GM19372 (cell line): Measurements from ENCODE around the gene ZNF670.
A peak's percentile ranks its signal among the peaks of the same experiment; 100 is the strongest.
"Not testable (repeated sequence)": the region's sequence is repeated elsewhere in the genome, so short reads cannot be mapped to it uniquely, and the experiment has no call there.

Experiments
- ATAC-seq: cut with Tn5 transposase; IDR thresholded peaks from one replicate; pipeline ENCODE4 v1.9.1; 2021; ENCODE audit warnings: mild to moderate bottlenecking, low read depth, moderate library complexity; ENCODE audit not compliant: unreplicated experiment

Gene ZNF670

GRCh38 chr1:247078258-247079140 lies at the start of gene ZNF670:
ZNF670 (minus strand) TSS chr1:247078811; CDS start chr1:247078596, 215 bp downstream.
- ATAC-seq: peak; percentile 98

GRCh38 chr1:247127519-247128282 lies 49.1 kb upstream of the ZNF670 start:
- not testable (repeated sequence) for ATAC-seq

GRCh38 chr1:247126601-247127000 lies 48.0 kb upstream of the ZNF670 start:
- peak; percentile 54 for ATAC-seq

DNA sequence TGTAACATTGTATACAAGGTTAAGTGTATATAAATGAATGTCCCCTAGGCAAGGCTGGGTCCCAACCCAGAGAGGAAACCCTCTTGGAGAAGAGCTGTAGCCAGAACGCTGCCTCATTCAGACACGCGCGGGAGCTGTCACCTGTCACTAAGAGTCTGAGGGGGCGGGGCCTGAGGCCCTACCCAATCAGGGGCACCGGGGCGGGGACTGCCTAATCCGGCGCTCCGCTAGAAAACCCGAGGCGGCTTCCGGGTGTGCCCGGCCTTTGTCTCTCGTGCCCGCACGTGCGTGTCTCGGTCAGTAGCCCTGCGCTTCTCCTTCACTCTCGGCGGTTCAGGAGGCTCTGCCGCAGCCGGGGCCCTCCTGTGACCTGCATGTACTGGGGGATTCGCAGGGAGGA lies 47.6 kb upstream of the ZNF670 start:
- peak; percentile 97 for ATAC-seq

DNA sequence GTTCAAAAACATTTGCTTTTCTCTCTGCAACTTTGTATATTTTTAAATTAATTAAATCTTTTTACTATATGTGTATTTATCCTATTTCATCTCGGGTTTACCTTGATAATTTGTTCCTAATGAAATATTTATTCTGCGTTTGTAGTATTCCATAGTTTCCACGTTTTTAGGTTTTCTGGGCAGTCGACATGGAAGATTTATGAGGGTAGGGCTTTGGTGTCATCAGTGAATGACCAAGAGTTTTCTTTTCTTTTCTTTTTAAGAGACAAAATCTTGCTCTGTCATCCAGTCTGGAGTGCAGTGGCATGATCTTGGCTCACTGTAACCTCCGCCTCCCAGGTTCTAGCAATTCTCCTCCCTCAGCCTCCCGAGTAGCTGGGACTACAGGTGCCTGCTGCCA lies 42.8 kb upstream of the ZNF670 start:
- ATAC-seq: no peak

- ATAC-seq: not testable (repeated sequence)
Observed at GRCh38 chr1:247120408-247120668, 41.7 kb upstream of the ZNF670 start.

GRCh38 chr1:247119600-247120407 lies 41.2 kb upstream of the ZNF670 start:
- ATAC-seq: no peak

GRCh38 chr1:247118946-247119446 lies 40.4 kb upstream of the ZNF670 start:
- no peak for ATAC-seq

DNA sequence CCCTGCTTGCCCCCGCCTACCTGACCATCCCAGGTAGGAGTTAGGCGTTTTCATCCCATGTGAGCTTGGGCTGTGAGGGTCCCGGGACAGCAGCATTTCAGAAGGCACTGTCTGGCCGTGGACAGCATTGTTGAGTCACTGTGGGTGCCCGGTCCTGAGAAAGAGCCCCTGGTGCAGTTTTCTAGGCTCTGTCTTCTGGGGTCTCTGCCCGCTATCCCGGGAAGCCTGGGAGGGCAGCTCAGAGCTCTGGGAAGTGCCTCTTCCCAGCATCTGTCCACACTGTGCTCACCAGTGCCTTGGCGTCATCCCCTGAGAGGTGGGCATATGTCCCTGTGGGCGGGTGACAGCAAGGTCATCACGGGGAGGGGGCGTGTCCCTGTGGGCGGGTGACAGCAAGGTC lies 36.9 kb upstream of the ZNF670 start:
- ATAC-seq: no peak

- no peak for ATAC-seq
Observed at GRCh38 chr1:247115141-247115510, 36.5 kb upstream of the ZNF670 start.

DNA sequence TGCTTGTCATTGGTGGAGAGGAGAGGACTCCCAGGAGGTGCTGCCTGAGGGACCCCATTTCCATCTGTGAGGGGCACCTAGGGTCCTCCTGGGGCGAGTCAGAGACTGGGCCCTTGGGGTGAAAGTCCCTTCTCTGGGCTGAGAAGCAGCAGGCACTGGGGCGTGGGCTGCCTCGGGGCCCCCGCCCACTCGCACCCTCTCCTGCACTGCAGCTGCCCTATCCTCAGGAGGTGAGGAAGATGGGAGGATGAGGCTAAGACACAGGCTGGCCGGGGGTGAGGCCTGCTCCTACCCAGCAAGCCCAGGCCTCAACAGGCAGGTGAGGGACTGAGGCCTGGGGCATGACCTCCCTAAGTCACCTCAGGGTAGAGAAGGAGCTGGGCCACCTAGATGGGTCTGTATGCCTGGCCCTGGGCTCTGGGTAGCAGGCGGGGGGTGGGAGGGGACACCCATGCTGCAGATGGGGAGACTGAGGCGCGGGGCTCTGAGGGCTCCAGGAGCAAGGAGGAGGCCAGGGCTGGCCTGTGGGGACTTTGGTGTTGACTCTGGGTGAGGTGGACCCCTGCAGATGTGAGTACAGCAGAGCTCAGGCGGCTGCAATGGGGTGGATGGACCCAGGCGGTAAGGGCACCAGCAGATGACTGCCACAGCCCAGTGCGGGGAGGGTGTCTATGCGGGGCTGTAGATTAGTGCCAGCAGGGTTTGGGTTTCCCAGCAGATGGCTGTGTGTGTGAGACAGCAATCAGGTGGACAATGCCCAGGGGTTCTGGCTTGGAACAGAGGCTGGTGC lies 35.9 kb upstream of the ZNF670 start:
- ATAC-seq: no peak

- ATAC-seq: no peak
Observed at GRCh38 chr1:247113733-247114271, 35.2 kb upstream of the ZNF670 start.

DNA sequence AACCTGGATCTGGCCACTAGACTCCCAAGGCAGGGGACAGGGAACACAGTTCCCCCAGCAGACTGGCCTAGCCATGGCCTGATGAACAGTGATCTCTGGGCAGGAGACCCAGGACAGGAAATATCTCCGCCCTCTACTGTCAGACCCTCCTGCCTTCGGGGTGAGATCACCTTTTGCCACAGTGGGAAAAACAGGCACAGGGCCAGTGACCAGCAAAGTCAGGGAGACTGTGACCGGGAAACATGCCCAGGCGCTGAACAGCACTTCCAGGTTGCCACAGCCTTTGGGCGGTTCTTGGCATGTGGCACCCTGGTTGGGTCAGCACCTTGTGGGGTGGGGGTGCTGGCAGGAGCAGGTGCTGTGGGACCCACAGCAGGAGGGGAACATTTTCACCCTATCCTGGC lies 34.5 kb upstream of the ZNF670 start:
- ATAC-seq: no peak

DNA sequence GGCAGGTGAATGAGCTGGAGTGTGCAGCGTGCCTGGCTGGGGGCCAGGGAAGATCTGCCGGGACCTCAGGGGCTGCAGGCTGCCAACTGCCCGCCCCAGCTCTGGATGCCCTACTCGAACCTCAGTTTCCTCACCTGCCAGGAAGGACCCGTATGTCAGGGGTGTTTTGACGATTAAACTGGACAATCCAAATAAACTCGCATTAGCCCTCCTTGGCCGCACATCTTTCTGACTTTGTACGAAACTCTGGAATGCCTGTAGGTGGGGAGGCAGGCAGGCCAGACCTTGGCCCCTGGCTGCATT lies 33.8 kb upstream of the ZNF670 start:
- no peak for ATAC-seq

- ATAC-seq: no peak
Observed at GRCh38 chr1:247111700-247112478, 33.3 kb upstream of the ZNF670 start.

DNA sequence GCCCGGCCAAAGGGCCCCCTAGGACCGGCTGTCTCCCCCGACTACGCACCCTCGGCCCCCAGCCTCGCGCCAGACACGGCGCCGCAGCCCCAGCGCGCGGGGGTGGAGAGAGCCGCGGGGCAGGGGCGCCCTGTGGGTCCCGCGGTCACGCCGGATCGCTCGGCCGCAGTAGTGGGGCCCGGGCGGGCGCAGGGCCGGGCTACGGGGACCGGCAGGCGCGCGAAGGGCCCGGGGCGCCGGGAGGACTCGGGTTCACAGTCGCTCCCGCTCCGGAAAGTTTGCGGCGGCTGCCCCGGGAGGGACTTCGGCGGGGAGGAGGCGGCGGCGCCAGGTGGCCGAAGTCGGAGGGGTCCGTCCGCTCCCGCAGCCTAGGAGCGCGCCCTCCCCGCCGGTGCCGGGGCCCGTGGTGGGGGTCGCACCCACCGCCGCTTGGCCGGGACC lies 32.7 kb upstream of the ZNF670 start:
- no peak for ATAC-seq

DNA sequence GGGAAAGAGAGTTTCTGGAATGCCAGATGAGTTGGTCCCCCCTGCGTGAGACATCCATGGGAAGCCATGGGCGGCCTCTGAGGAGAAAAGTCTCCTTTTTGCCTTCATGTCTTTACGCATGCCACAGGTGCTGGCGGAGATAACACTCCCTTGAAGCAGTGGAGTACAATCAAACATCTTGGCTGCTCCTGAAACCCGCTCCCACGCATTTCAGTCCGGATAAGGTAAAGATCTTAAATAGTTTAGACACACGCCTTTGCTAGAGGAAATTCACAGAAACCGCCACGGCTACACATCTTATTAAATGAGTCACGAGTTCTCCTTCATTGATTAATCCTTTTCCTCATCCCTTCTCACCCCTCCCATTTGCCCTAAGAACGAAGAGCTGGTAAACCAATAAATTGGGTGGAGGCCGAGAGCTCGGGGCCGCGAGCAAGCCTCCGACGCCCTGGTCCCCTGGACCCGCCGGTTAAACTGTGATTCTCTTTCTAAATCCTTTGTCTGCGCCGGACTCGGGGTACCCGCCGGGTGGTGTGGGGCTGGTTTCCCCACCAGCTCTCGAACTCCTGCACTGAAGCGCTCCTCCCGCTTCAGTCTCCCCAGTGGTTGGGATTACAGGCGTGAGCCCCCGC lies 32.1 kb upstream of the ZNF670 start:
- no peak for ATAC-seq

GRCh38 chr1:247107694-247108093 lies 29.1 kb upstream of the ZNF670 start:
- no peak for ATAC-seq

DNA sequence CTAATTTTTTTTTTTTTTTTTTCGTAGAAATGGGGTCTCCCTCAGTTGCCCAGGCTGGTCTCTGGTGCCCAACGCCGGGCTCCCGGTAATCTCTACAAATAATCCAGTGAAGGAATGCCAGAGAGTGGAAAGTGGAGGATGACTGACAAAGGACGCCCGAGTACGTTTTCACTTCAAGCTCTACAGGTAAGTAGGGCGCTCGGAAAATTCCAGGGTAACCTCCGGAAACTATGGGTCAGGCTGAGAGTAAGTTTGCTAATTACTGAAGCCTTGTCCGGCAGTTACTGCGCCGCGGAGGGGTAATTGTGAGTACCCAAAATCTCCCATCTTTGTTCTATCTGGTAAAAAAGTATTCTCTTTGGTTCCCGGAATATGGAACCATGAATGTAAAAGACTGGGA lies 27.4 kb upstream of the ZNF670 start:
- no peak for ATAC-seq
